ENCODE results near the gene ZNF221.

Gene ZNF221

GRCh38 chr19:43960411-43960810, 9.4 kb downstream of the ZNF221 start:
- no peak for DNase-seq

GRCh38 chr19:43966079-43966694, 15.2 kb downstream of the ZNF221 start:
- no peak for DNase-seq

GRCh38 chr19:43976732-43977131, 25.7 kb downstream of the ZNF221 start:
- DNase-seq = no peak

- no peak for DNase-seq
These were observed 32.5 kb downstream of the ZNF221 start for GRCh38 chr19:43983544-43983911.

- DNase-seq = peak; percentile 64
These were observed 33.1 kb downstream of the ZNF221 start, which contains the start of gene ZNF155 for GRCh38 chr19:43983912-43984686. ZNF155 (plus strand) TSS chr19:43984188; CDS start chr19:43988544, 4,356 bp downstream.

GRCh38 chr19:43984687-43985000, 33.6 kb downstream of the ZNF221 start:
- no peak for DNase-seq

GRCh38 chr19:43997631-43998290, 46.7 kb downstream of the ZNF221 start:
- no peak for DNase-seq

- DNase-seq = no peak
These were observed 51.2 kb downstream of the ZNF221 start for GRCh38 chr19:44002212-44002565.

GRCh38 chr19:44002566-44003460, 51.8 kb downstream of the ZNF221 start, which contains the start of gene ZNF230:
ZNF230 (plus strand) TSS chr19:44002957; CDS start chr19:44007079, 4,122 bp downstream.
- DNase-seq = peak; percentile 79

- DNase-seq = no peak
These were observed 52.5 kb downstream of the ZNF221 start for GRCh38 chr19:44003461-44004009.

- no peak for DNase-seq
These were observed 54.9 kb downstream of the ZNF221 start for GRCh38 chr19:44005973-44006372.

GRCh38 chr19:44007473-44007872, 56.4 kb downstream of the ZNF221 start:
- no peak for DNase-seq

- no peak for DNase-seq
These were observed 59.4 kb downstream of the ZNF221 start for GRCh38 chr19:44010468-44010867.

Data from stimulated activated naive CD4-positive, alpha-beta T cell treated with Interleukin-2 at 50 U/mL for 16 hours (primary cell).